Fibroblast of lung (primary cell): ENCODE measurements around the gene EYS.

ENCODE experiments used
- CTCF ChIP-seq, 2 donors: IDR thresholded peaks in 1 of 2; conservative IDR thresholded peaks in 1 of 2; 1 replicate in 1 of 2; 2 replicates in 1 of 2; pipeline ENCODE4 v1.5.1; 2011 to 2012; ENCODE audit warnings: low read length in 2 of 2, control low read depth in 1 of 2, inconsistent platforms in 1 of 2, low read depth in 1 of 2, mild to moderate bottlenecking in 1 of 2
- EZH2 ChIP-seq: IDR thresholded peaks from 2 replicates; pipeline ENCODE4 v1.5.1; 2012; ENCODE audit warnings: low read length, control low read depth, mild to moderate bottlenecking; ENCODE audit errors: missing control alignments

- TF ChIP-seq CTCF (conservative IDR thresholded peaks at IDR 0.05 in 1 of 2, IDR thresholded peaks at IDR 0.05 in 1 of 2; ENCODE audit: low read depth in 1 of 2, low read length in 2 of 2) (no peak), EZH2 (no peak)
Observed at GRCh38 chr6:64299176-64299575, 1407.8 kb downstream of the EYS start.
